ENCODE measurements around the gene CTNNA3. TPM values are rescaled to one million over a fixed set of nuclear protein-coding genes. Genes with fewer than 3 reads are reported as not detected.

CTNNA3 gene
- total RNA-seq, 6 experiments from 2014 or later, result 0.19 to 3.6 (median 1.2) TPM

GRCh38 chr10:66842371-66842770 lies 853.6 kb downstream of the CTNNA3 start:
- Histone ChIP-seq H3K27me3 (no peaks in the 10 kb centered on the region), H3K36me3 (no peaks in the 10 kb centered on the region), H3K27ac (no peak overlapping the region), H3K4me1 (no peaks in the 10 kb centered on the region), H3K9me3 (no peaks in the 10 kb centered on the region), H3K4me3 (no peak overlapping the region)
- intact Hi-C loops (cut with DNase I), result no loop called here
- no peak for TF ChIP-seq POLR2A (IDR thresholded peaks at IDR 0.05)
- no peak for TF ChIP-seq CTCF (IDR thresholded peaks at IDR 0.05)
- DNase-seq (no peak), ATAC-seq (no peak)
- WGBS (ENCODE audit: insufficient coverage, low coverage, low lambda C conversion rate, missing lambda C conversion rate), result 53% methylated on average over 2 of the region's 2 CpGs

- H3K4me1 ChIP-seq, result no peaks in the 10 kb centered on the region
- H3K36me3 ChIP-seq, result no peaks in the 10 kb centered on the region
- no peak for TF ChIP-seq POLR2A (IDR thresholded peaks at IDR 0.05)
- TF ChIP-seq CTCF (IDR thresholded peaks at IDR 0.05), result no peak
- H3K4me3 ChIP-seq, result no peak overlapping the region
- no peak for DNase-seq
- H3K27ac ChIP-seq, result no peak overlapping the region
- no peaks in the 10 kb centered on the region for H3K9me3 ChIP-seq
- H3K27me3 ChIP-seq, result no peaks in the 10 kb centered on the region
- intact Hi-C loops (cut with DNase I), result no loop called here
- no peak for ATAC-seq
- 83% methylated on average over 3 of the region's 3 CpGs for WGBS (ENCODE audit: insufficient coverage, low coverage, low lambda C conversion rate, missing lambda C conversion rate)
These were observed 857.3 kb downstream of the CTNNA3 start for GRCh38 chr10:66838656-66839055.

GRCh38 chr10:66837990-66838389 lies 858.0 kb downstream of the CTNNA3 start:
- no peaks in the 10 kb centered on the region for H3K27me3 ChIP-seq
- TF ChIP-seq CTCF (IDR thresholded peaks at IDR 0.05) (no peak), POLR2A (IDR thresholded peaks at IDR 0.05) (no peak)
- H3K27ac ChIP-seq, result no peak overlapping the region
- WGBS (ENCODE audit: insufficient coverage, low coverage, low lambda C conversion rate, missing lambda C conversion rate), result 77% methylated on average over 1 of the region's 1 CpG
- H3K9me3 ChIP-seq, result no peaks in the 10 kb centered on the region
- no peak overlapping the region for H3K4me3 ChIP-seq
- DNase-seq, result no peak
- intact Hi-C loops (cut with DNase I), result no loop called here
- ATAC-seq, result no peak
- no peaks in the 10 kb centered on the region for H3K36me3 ChIP-seq
- no peaks in the 10 kb centered on the region for H3K4me1 ChIP-seq

GRCh38 chr10:66837335-66837734 lies 858.7 kb downstream of the CTNNA3 start:
- no peak overlapping the region for H3K4me3 ChIP-seq
- no peak for TF ChIP-seq POLR2A (IDR thresholded peaks at IDR 0.05)
- no peak for TF ChIP-seq CTCF (IDR thresholded peaks at IDR 0.05)
- DNase-seq (no peak), ATAC-seq (no peak)
- H3K27ac ChIP-seq, result no peak overlapping the region
- 31% methylated on average over 2 of the region's 2 CpGs for WGBS (ENCODE audit: insufficient coverage, low coverage, low lambda C conversion rate, missing lambda C conversion rate)
- H3K27me3 ChIP-seq, result no peaks in the 10 kb centered on the region
- intact Hi-C loops (cut with DNase I), result no loop called here
- no peaks in the 10 kb centered on the region for H3K4me1 ChIP-seq
- H3K9me3 ChIP-seq, result no peaks in the 10 kb centered on the region
- H3K36me3 ChIP-seq, result no peaks in the 10 kb centered on the region

GRCh38 chr10:66836771-66837170 lies 859.2 kb downstream of the CTNNA3 start:
- H3K36me3 ChIP-seq, result no peaks in the 10 kb centered on the region
- H3K9me3 ChIP-seq, result no peaks in the 10 kb centered on the region
- no peaks in the 10 kb centered on the region for H3K27me3 ChIP-seq
- intact Hi-C loops (cut with DNase I), result no loop called here
- DNase-seq (no peak), ATAC-seq (no peak)
- WGBS (ENCODE audit: insufficient coverage, low coverage, low lambda C conversion rate, missing lambda C conversion rate), result 69% methylated on average over 2 of the region's 2 CpGs
- H3K4me3 ChIP-seq, result no peak overlapping the region
- no peak overlapping the region for H3K27ac ChIP-seq
- H3K4me1 ChIP-seq, result no peaks in the 10 kb centered on the region
- TF ChIP-seq POLR2A (IDR thresholded peaks at IDR 0.05) (no peak), CTCF (IDR thresholded peaks at IDR 0.05) (no peak)

Measured in right lobe of liver (tissue), 6 donors.